NCI-H2196 (cell line): Measurements from ENCODE around the gene PLA2G4E.

Source experiments
- DNase-seq: peaks from one replicate; lab custom pipeline; 2025; ENCODE audit not compliant: unreplicated experiment; lab: John Stamatoyannopoulos, UW

PLA2G4E gene

GRCh38 chr15:41937568-41937923 lies 83.3 kb downstream of the PLA2G4E start:
- no peak for DNase-seq

GRCh38 chr15:41936649-41937567 lies 83.9 kb downstream of the PLA2G4E start:
- no peak for DNase-seq

GRCh38 chr15:41936155-41936554 lies 84.7 kb downstream of the PLA2G4E start:
- DNase-seq, result no peak

DNA sequence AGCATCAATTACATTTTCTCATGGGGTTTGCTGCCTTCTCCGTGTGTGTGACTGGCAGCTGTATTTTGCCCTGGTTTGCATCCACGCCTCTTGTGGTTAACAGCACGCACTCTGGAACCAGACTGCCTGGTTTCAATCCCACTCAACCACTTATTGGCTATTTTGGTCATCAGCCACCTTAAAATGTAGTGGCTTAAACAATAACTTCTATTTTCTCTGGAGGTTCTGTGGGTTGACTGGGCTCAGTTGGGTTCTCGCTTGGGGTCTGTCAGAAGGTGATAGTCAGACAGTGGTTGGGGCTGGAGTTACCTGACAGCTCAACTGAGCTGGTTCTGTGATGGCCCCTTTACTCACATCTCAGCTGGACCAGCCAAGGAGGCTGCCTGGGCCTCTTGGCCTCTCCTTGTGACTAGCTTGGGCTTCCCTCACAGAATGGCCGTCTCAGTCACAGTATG lies 85.2 kb downstream of the PLA2G4E start:
- DNase-seq, result no peak

DNA sequence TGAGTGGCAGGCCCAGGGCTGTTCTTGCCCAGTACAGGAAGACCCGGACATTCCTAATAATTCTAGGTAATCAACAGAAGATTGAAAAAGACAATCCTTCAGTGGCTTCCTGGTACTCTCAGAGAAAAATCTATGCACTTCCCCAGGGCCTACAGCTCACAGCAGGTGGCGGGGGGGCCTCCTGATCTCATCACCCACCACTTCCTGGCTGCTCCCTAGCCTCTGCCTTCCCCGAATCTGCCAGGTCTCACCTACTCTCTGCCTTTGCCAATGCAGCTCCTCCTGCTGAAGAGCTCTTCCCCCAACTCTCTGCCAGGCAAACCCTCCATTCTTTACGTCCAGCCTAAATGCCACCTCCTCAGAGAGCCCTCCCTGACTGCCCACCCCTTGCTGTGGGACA lies 86.0 kb downstream of the PLA2G4E start:
- no peak for DNase-seq

DNA sequence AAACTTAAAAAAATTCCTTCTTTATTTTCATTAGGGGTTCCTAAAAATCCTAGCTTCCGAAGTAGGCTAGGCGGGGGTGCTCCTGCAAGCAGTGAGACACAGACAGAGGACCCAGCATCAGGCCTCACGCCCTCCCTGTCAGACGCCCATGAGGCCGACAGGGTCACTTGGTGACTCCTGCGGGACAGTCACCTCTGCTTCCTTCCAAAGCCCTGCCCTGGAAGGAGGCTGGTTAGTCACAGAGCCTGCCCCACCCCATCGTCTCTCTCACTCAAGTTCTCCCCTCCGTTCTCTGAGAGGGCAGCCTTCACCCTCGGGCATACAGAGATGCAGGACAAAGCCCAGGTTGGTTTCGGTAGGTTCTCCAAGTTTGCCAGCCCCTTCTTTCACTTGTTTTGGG lies 87.1 kb downstream of the PLA2G4E start:
- DNase-seq, result no peak

GRCh38 chr15:41933326-41933725 lies 87.5 kb downstream of the PLA2G4E start:
- DNase-seq, result no peak

DNA sequence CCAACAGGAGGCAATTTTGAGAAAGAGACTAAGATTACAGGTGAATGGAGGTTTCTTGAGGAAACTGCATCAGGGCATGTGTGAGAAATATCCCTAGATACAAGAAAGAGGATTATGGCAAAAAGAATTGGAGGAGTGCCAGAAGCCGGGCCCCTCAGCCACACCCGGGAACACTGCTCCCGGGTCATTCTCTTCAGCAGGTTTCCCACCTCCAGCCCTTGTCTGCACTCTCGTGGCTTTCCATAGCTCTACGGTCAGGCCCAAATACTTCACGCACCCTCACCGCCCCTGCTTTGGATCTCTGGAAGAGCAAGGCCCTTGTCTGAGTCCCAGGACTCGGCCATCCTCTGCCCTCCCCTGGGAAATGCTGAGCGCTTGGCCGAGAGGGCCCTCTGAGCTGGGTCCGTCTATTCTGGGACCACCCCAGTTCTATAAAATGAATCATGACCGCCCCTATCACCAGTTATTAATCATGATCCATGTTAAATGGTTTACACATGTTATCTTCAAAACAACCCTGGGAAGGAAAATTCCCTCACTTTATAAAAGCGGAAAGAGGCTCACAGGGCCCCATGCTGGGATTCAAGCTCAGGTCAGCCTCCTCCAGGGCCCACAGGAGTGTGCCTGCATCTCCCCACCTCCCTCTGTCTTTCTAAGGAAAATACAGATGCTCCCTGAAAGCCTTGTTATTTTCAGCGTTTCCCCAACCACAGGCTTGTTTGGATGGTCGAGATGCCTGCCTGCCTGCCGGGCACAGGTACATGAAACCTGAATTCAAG lies 88.1 kb downstream of the PLA2G4E start:
- no peak for DNase-seq

- DNase-seq, result no peak
These were observed 88.7 kb downstream of the PLA2G4E start for GRCh38 chr15:41932101-41932500.
